Esophagus muscularis mucosa (tissue), 4 donors: Measurements from ENCODE around the gene RUNX2. TPM values are rescaled to one million over a fixed set of nuclear protein-coding genes. Genes with fewer than 3 reads are reported as not detected.

Source experiments
- DNase-seq: peaks from one replicate; pipeline ENCODE4 v3.0.0-alpha.2; 2017; ENCODE audit errors: extremely low spot score
- H3K27ac ChIP-seq, 4 donors: fragments of 200-600 bp; sonication (generic); replicated peaks in 1 of 4; 1 replicate in 3 of 4; 2 replicates in 1 of 4; pipeline ENCODE4 v1.5.1; 2016 to 2019; ENCODE audit warnings: mild to moderate bottlenecking in 1 of 4
- H3K27me3 ChIP-seq, 4 donors: fragments of 200-600 bp; sonication (generic); one replicate each; pipeline versions ENCODE4 v1.5.1 to v1.6.0; 2016 to 2019
- H3K36me3 ChIP-seq, 4 donors: fragments of 200-600 bp; sonication (generic); one replicate each; pipeline ENCODE4 v1.5.1; 2016 to 2019
- H3K4me1 ChIP-seq, 4 donors: fragments of 200-600 bp; sonication (generic); one replicate each; pipeline ENCODE4 v1.5.1; 2016 to 2019
- H3K4me3 ChIP-seq, 4 donors: fragments of 200-600 bp; sonication (generic); 1 replicate in 2 of 4; 2 replicates in 2 of 4; pipeline ENCODE4 v1.5.1; 2016 to 2019; ENCODE audit warnings: mild to moderate bottlenecking in 4 of 4, moderate library complexity in 1 of 4
- H3K9me3 ChIP-seq, 4 donors: fragments of 200-600 bp; sonication (generic); 1 replicate in 3 of 4; 2 replicates in 1 of 4; pipeline ENCODE4 v1.5.1; 2016 to 2019
- EP300 ChIP-seq: sonication (generic); formaldehyde crosslinking; IDR thresholded peaks from one replicate; pipeline ENCODE4 v1.6.1; 2017; ENCODE audit warnings: antibody characterized with exemption
- POLR2A ChIP-seq: fragments of 450-650 bp; IDR thresholded peaks from one replicate; pipeline ENCODE4 v1.6.1; 2017; ENCODE audit warnings: antibody characterized with exemption, moderate library complexity, mild to moderate bottlenecking, low read depth
- POLR2AphosphoS5 ChIP-seq, 2 donors: sonication (generic); formaldehyde crosslinking; IDR thresholded peaks; one replicate each; pipeline ENCODE4 v1.6.1; 2017; ENCODE audit warnings: antibody characterized with exemption in 2 of 2
- WGBS: methylation state at CpG from one replicate; pipeline ENCODE4 v1.1.5; 2018; 5-methylcytosine and 5-hydroxymethylcytosine counted together
- intact Hi-C: fragments of 100-400 bp; cut with DNase I; formaldehyde crosslinking; loops from one replicate; pipeline ENCODE4 v1.15.1; 2023
- total RNA-seq, 4 donors: library from RNA; depleted of rRNA; stranded (reverse); fragments of >200 nt; gene quantifications; one replicate each; pipeline versions ENCODE4 v1.1.0 to v1.2.1, GENCODE V29; 2016
- TF ChIP-seq, protein P1 (sequence below), 3 experiments: fragments of 200-600 bp in 2 of 3; fragments of 450-650 bp in 1 of 3; sonication (generic) in 2 of 3; IDR thresholded peaks; one replicate each; pipeline ENCODE4 v1.5.1; 2017 to 2019; ENCODE audit warnings: antibody characterized with exemption in 3 of 3, mild to moderate bottlenecking in 2 of 3, moderate library complexity in 1 of 3

Gene RUNX2
- total RNA-seq, 4 donors from 2014 or later, result 1.0 to 1.6 (median 1.4) TPM

DNA sequence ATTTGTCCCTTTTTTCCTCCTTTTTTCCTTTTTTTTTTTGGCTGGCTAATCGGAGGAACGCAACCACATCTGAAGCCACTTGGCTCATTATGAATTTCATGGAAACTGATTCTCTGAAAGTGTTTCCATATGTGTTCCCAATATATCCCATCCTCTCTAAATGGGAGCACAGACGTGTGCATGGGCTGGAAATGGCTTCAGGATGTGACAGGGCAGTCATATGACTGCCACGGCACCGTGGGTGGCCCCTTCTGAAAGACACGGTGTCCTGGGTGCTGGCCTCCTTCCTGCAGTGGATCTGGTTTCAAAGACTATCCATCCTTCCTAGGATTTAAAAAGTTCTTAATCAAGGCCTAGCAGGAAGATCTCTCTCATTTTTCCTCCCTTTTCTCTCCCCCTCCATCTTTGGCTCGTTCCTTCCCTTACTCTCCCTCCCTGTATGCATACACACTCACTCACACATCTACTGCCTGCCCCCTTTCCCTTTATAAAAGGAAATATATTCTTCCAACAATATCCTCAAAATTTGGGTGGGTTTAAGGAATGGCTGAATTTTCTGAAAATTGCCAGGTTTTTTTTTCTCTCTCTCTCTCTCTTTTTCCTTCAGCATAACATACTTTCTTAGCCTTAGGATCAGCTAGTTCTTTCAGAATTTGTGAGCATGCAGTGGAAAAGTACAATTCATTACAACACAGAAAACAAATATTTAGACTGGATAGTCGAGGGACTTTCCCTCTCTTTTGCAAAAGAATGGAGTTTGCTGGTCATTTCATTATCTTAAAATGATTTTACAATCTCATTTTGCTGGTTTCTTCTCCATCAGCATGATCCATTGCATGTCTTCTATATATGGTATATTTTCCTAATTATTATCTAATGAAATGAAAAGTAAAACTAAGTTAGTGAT is 210.8 kb downstream of the RUNX2 start:
- intact Hi-C loops, result no loop called here
- WGBS, result 59% methylated on average over 8 of the region's 8 CpGs

DNA sequence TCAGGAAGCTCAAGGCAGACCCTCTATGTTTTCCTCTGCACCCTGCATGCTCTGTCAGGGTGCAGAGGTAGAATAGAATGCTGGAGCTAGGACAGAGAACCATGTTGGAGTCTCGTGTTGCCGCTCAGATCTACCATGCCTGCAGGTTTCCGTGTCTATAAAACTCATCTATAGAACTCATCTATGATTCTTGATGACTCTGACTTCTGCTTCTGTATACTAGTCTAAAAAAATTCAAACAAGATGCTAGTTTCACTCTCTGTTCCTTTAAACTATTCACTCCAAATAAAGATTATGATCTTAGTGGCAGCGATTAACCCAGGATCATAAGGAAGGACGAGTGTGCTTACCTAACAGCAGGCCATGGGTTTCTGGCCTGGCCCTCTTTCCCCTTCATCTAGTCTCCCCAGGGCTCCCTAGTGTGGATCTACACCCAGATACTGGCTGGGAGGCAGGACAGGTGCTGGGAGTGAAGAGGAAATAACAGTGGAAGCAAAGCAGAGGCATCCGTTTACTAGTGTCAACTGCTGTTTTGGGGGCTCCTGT is 212.3 kb downstream of the RUNX2 start:
- H3K9me3 ChIP-seq, result no peaks in the 10 kb centered on the region
- WGBS, result 89% methylated on average over 6 of the region's 6 CpGs
- intact Hi-C loops, result no loop called here
- no peaks in the 10 kb centered on the region for H3K27me3 ChIP-seq
- H3K27ac ChIP-seq, result no peak overlapping the region
- H3K4me1 ChIP-seq, result peaks cover 0 to 6% (median 0%) of the 10 kb centered on the region in 4 donors
- no peaks in the 10 kb centered on the region for H3K36me3 ChIP-seq
- no peak overlapping the region for H3K4me3 ChIP-seq
- TF ChIP-seq EP300, result no peak
- TF ChIP-seq POLR2A, result no peak
- DNase-seq, result no peak

More for the DNA sequence above, 210.8 kb downstream of the RUNX2 start:
- DNase-seq, result no peak
- H3K27me3 ChIP-seq, result peaks cover 0 to 3% (median 0%) of the 10 kb centered on the region in 4 donors
- H3K4me3 ChIP-seq, result no peak overlapping the region
- H3K36me3 ChIP-seq, result no peaks in the 10 kb centered on the region
- H3K9me3 ChIP-seq, result no peaks in the 10 kb centered on the region
- H3K27ac ChIP-seq, result no peak overlapping the region
- TF ChIP-seq POLR2AphosphoS5 (IDR thresholded peaks at IDR 0.05), result no peak
- TF ChIP-seq EP300, result no peak
- TF ChIP-seq, protein P1, sequence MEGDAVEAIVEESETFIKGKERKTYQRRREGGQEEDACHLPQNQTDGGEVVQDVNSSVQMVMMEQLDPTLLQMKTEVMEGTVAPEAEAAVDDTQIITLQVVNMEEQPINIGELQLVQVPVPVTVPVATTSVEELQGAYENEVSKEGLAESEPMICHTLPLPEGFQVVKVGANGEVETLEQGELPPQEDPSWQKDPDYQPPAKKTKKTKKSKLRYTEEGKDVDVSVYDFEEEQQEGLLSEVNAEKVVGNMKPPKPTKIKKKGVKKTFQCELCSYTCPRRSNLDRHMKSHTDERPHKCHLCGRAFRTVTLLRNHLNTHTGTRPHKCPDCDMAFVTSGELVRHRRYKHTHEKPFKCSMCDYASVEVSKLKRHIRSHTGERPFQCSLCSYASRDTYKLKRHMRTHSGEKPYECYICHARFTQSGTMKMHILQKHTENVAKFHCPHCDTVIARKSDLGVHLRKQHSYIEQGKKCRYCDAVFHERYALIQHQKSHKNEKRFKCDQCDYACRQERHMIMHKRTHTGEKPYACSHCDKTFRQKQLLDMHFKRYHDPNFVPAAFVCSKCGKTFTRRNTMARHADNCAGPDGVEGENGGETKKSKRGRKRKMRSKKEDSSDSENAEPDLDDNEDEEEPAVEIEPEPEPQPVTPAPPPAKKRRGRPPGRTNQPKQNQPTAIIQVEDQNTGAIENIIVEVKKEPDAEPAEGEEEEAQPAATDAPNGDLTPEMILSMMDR (IDR thresholded peaks at IDR 0.05), result no peak
- H3K4me1 ChIP-seq, result peaks cover 0 to 6% (median 0%) of the 10 kb centered on the region in 4 donors

DNA sequence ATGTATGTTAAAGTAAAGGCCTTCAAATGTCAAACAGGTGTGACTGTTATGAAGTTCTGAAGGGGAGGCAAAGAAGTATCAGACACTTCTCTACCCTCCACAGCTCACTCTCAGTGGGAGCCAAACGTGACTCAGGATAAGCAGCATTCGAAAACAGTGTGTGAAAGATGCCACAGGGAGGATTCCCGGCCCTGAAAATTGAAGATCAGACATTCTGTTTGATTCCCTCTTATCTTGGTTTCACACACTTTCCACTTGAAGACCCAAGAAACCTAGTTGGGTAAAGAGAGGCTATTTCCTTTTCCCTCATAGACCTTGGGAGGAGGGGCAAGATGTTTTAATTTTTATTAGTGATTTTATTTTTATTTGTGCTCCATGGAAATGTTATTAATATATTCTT is 213.8 kb downstream of the RUNX2 start:
- 93% methylated on average over 3 of the region's 3 CpGs for WGBS
- Histone ChIP-seq H3K36me3 (no peaks in the 10 kb centered on the region), H3K4me1 (peaks cover 0 to 6% (median 0%) of the 10 kb centered on the region in 4 donors), H3K27ac (no peak overlapping the region), H3K4me3 (no peak overlapping the region), H3K9me3 (no peaks in the 10 kb centered on the region), H3K27me3 (no peaks in the 10 kb centered on the region)
- DNase-seq, result no peak
- no peak for TF ChIP-seq EP300
- TF ChIP-seq, protein P1 (IDR thresholded peaks at IDR 0.05), result no peak
- TF ChIP-seq POLR2AphosphoS5 (IDR thresholded peaks at IDR 0.05), result no peak
- no peak for TF ChIP-seq POLR2A
- intact Hi-C loops, result no loop called here

DNA sequence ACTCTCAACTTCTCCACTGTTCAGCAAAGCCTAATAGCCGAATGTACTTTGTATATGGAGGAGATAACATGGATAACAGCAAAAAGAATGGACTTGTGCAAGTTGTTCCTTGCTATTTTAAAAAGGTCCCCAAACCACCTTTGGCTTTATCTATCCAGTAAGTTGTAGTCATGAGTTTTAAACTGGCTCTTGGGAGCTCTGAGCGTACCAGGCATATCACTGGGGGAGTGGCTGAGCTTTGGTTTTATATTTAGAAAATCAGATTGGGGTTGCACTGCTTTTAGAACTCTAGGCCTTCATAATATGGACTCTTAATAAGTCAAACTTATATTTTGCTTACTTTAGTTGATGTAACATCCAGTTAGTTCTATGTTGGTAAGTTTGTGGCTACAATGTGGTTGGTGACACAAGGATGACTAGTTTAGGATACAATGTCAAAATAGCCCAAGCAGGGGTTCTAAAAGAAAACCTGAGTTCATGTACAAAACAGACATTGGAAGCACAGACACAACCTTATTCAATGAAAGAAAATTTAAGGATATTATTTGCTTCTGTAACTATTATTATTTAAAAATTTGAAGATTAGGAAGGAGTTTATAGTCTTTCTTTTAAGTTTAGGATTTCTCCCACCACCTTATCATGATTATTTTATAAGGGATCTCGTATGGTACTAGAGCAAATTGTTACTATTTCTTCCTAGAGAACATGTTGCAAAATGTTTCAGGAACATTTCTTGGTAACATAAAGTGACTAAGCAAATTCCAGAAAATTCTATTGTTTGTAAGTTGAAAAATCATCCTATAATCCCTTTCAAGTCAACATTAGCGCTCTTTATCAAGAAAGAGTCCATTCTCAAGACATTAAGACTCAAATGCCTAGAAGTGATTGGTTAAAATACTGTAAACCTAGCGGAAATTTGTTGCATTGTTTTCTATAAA is 215.4 kb downstream of the RUNX2 start:
- H3K36me3 ChIP-seq, result no peaks in the 10 kb centered on the region
- H3K4me1 ChIP-seq, result peaks cover 0 to 6% (median 0%) of the 10 kb centered on the region in 4 donors
- 95% methylated on average over 5 of the region's 5 CpGs for WGBS
- H3K4me3 ChIP-seq, result no peak overlapping the region
- H3K27ac ChIP-seq, result no peak overlapping the region
- TF ChIP-seq POLR2A (no peak), EP300 (no peak), POLR2AphosphoS5 (IDR thresholded peaks at IDR 0.05) (no peak)
- TF ChIP-seq, protein P1 (IDR thresholded peaks at IDR 0.05), result no peak
- H3K27me3 ChIP-seq, result no peaks in the 10 kb centered on the region
- H3K9me3 ChIP-seq, result no peaks in the 10 kb centered on the region
- intact Hi-C loops, result no loop called here
- no peak for DNase-seq
